Colon (tissue), 2 donors: ENCODE measurements around the gene ABCA2.

Experiments used
- FAIRE-seq: peaks from 2 replicates; lab custom pipeline; 2012; peaks lifted over from hg19 to GRCh38; lab: Jason Lieb, UNC
- donor health status: control.
- donor health status: control.

The ABCA2 gene

GRCh38 chr9:136978865-136979544 is 49.0 kb downstream of the ABCA2 start:
- no peak for FAIRE-seq

GRCh38 chr9:136978073-136978864 is 49.8 kb downstream of the ABCA2 start:
- FAIRE-seq: no peak

DNA sequence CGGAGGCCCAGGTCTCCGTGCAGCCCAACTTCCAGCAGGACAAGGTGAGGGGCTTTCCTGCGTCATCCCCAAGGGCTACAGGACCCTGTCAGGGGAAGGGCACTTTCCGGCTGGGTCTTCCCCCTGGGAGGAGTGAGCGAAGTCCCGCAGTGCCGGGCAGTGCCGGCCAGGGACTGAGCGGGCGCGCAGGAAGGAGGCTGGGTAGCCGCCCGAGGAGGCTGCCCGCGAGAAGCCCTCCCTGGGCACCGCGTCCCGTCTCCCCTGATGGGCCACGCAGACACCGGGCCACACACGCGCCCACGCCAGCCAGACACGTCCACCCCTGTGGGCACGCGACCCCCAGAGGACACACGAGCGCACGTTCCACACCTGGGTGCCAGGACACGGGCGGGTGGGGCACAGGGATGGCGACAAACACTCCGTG is 50.4 kb downstream of the ABCA2 start:
- no peak for FAIRE-seq

- no peak for FAIRE-seq
Measured at GRCh38 chr9:136977223-136977622, 50.8 kb downstream of the ABCA2 start, which contains the start of gene PTGDS. Gene PTGDS, plus strand, starts transcription at chr9:136977504. Its CDS starts 75 bp downstream, at chr9:136977579.

GRCh38 chr9:136975644-136976043 is 52.4 kb downstream of the ABCA2 start:
- no peak for FAIRE-seq

GRCh38 chr9:136974817-136975535 is 53.1 kb downstream of the ABCA2 start:
- no peak for FAIRE-seq

DNA sequence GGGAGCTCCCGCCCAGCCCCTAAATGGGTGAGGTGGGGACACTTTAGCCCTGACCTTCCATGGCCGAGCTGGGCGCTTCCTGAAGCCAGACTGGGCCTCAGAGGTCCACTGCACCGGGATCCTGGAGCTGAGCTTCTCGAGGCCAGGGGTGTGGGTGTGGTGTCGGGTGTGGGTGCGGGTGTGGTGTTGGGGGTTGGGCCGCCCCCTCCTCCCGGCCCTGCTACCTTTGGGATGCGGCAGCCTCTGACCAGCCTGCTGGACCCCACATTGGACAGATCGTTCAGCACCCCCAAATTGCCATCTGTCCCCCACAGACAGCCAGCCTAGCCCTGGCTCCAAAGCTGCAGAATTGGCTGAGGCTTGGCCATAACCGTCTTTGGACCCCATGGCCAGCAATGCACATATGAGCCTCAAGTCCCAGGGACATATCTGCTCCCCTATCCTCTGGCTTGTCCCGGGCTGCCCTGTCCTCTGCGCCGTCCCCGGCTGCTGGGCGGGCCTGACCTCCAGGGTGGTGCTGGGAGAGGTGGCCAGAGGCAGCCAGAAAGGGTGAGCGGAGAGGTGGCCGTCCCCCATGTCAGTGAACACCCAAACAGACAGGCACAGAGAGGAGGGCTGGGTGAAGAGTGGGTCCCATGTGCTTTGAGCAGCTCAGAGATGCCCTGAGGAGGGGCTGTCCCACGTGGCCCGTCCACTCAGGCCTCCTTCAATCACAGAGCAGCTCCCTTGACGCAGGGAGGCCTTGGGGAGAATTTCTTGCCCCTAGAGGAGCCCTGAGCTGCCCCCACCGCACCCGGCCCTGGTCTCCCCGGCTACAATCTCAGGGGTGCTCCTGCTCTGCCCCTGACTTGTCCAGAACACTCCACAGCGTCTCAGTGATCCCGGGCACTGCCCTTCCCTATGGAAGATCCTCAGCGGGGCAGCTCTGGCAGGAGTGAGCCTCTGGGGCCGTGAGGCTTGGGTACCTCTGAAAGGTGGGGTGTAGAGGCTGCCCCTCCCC is 54.1 kb downstream of the ABCA2 start:
- FAIRE-seq: no peak

DNA sequence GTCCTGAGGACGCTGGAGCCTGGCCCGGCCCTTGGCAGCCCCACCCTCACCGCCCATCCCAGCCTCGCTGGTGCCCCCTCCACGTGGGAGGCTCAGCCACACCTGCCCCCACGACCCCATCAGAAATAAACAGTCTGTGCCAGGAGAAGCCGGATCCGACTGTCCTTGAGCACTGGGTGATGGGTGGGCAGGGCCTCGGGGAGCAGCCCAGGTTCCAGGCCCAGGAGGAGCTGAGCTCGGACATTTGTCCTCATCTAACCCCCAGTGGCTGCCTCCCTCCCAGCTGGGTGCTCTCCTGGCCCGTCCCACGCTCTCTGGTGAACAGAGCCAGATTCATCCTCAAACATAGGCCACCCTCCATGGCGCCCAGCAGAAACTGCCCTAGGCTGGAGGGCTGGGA is 55.3 kb downstream of the ABCA2 start:
- FAIRE-seq: no peak

- FAIRE-seq: no peak
Measured at GRCh38 chr9:136972335-136972734, 55.7 kb downstream of the ABCA2 start.

GRCh38 chr9:136971746-136972145 is 56.3 kb downstream of the ABCA2 start:
- FAIRE-seq: no peak

GRCh38 chr9:136970361-136970760 is 57.7 kb downstream of the ABCA2 start:
- no peak for FAIRE-seq

DNA sequence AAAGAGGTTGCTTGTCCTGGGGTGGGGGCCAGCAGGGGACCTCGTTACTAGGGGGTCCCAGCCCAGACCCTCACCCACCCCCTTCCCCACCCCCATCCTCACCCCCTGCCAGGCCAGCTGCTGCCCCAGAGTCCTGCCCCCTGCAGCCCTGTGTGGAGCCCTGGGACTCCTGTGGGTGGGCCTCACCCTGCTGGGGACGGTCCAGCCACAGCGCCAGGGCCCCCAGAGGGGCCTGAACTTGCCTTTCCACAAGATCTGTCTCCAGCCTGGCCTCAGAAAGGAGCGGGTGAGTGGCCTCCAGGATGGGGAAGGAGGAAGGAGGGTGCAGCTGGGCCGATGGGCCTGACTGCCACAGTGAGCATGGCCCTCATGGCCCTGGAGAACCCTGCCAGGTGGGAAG is 58.3 kb downstream of the ABCA2 start:
- no peak for FAIRE-seq

GRCh38 chr9:136969150-136969549 is 58.9 kb downstream of the ABCA2 start:
- no peak for FAIRE-seq

DNA sequence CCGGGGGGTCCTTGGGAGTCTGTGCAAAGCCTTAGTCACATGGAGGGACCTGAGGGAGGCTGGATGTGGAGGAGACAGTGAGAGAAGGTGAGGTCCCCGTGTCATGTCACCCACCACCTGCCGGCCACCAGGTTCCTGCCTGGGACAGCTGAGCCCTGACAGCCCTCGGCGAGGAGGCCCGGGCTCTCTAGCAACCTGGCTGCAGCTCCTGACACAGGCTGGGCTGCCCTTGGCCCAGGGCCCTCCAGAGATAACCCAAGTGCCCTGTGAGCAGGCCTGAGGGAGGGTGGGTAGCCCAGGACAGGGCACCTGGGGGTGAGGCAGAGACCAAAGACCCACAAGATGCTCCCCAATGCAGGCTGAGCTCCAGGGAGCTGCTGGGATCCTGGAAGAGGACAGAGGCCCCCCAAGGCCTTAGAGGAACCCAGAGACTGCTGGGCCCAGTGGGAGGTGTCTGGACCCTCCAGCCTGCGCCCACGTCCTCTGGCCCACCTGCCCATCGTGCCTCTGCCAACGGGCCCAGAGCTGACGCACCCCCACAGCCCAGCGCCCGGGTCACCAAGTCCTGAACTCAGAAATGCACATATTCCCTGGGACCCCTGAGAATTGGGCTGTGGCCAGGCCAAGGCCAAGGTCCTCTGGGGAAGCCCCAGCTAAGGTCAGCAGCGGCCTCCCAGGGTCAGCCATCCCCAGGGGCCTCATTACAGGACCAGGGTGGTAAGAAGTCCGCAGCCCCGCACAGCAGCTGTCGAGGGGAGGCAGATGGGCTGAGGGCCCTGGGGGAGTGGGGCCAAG is 59.5 kb downstream of the ABCA2 start:
- FAIRE-seq: no peak

DNA sequence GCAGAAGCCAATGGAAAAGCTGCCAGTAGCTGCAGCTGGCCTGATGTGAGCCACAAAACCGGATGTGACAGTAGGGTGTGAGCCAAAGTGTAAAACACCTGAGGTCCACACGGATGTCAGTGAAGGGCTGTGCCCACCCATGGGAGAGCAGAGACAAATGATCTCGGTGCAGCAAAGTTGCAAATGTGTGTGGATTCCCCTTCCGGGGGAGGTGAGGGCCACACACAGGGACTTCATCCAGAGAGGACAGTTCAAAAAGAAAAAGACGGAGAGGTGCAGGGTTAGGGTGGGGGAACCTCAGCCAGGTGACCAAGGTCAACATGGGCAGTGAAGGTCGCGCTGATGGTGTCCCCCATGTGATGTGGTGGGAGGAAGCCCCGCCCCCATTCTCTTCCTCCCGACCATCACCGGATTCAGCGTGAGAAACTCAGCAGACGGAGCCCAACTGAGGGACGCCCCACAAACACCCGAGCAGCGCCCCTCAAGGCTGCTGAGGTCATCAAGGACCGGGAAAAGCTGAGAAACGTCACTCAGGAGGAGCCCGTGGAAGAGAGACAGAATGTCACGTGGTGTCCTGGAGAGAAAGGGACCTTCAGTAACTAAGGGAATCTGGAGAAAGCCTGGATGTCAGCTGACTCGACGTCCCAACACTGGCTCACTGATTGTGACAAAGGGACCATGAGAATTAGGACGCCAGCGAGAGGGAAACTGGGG is 62.1 kb downstream of the ABCA2 start:
- no peak for FAIRE-seq

DNA sequence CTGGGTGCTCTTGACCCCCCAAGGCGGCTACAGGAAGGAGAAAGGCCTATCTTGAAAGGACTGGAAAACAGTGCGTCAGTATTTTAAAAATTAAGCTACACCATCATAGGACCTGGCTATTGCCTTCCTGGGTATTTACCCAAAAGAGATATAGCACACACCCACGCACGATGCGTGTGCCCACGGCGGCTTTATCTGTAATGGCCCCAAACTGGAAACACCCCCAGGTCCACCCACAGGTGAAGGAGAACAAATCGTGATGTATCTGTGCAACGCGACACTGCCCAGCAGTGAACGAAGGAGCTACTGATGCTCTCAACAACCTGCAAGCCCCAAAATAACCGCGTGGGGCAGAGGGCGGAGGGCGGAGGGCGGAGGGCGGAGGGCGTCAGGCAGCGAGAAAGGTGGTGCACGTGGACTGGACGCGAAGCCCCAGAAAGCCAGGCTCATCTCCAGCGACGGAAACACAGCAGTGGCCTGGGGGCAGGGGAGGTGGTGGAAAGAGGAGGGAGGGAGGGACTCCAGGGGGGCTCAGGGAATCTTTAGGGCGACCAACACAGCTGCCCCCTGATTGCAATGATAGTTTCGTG is 63.1 kb downstream of the ABCA2 start:
- no peak for FAIRE-seq

GRCh38 chr9:136964171-136964689 is 63.8 kb downstream of the ABCA2 start:
- no peak for FAIRE-seq

DNA sequence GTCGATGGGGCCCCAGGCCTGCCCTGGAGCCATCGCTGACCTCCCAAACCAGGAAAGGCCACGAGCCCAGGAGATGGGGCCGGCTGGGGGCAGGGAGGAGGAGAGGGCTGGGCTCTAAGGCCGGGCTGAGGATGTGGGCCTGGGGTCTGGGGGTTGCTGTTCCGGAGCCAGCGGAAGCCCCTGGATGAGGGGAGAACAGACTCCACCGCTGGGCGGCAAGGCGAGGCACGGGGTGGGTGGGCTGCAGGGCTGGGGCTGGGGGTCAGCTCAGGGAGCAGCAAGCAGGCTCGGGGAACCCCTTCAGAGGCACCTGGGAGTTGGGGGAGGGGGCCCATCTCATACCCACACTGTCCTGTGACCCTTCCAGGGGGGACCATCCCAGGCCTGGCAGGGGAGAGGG is 64.3 kb downstream of the ABCA2 start:
- no peak for FAIRE-seq

- FAIRE-seq: no peak
Measured at GRCh38 chr9:136963341-136963740, 64.7 kb downstream of the ABCA2 start.
